HG03432 (cell line): ENCODE data around the gene PLA2G7.

Source experiments
- ATAC-seq: cut with Tn5 transposase; IDR thresholded peaks from one replicate; pipeline ENCODE4 v1.9.1; 2021; ENCODE audit warnings: mild to moderate bottlenecking, moderate library complexity; ENCODE audit not compliant: unreplicated experiment

Gene PLA2G7

DNA sequence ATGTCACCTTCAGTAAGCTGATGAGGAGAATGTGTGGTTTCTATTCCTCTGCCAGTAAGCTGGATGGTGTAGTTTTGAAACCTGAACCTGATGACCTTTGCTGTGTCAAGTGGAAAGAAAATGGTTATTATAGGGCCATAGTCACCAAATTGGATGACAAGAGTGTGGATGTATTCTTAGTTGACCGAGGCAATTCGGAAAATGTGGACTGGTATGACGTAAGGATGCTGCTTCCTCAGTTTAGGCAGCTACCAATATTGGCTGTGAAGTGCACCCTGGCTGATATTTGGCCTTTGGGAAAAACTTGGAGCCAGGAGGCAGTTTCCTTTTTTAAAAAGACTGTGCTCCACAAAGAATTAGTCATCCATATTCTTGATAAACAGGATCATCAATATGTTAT is 45.5 kb downstream of the PLA2G7 start:
- ATAC-seq = no peak

DNA sequence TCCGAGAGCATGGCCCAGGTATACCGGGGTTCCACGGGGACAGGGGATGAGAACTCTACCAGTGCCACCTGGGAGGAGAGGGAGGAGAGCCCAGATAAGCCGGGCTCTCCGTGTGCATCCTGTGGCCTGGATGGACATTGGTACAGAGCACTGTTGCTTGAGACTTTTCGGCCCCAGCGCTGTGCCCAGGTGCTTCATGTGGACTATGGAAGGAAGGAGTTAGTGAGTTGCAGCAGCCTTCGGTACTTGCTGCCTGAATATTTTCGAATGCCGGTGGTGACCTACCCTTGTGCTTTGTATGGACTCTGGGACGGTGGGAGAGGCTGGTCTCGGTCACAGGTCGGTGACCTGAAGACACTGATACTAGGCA is 46.2 kb downstream of the PLA2G7 start:
- no peak for ATAC-seq

DNA sequence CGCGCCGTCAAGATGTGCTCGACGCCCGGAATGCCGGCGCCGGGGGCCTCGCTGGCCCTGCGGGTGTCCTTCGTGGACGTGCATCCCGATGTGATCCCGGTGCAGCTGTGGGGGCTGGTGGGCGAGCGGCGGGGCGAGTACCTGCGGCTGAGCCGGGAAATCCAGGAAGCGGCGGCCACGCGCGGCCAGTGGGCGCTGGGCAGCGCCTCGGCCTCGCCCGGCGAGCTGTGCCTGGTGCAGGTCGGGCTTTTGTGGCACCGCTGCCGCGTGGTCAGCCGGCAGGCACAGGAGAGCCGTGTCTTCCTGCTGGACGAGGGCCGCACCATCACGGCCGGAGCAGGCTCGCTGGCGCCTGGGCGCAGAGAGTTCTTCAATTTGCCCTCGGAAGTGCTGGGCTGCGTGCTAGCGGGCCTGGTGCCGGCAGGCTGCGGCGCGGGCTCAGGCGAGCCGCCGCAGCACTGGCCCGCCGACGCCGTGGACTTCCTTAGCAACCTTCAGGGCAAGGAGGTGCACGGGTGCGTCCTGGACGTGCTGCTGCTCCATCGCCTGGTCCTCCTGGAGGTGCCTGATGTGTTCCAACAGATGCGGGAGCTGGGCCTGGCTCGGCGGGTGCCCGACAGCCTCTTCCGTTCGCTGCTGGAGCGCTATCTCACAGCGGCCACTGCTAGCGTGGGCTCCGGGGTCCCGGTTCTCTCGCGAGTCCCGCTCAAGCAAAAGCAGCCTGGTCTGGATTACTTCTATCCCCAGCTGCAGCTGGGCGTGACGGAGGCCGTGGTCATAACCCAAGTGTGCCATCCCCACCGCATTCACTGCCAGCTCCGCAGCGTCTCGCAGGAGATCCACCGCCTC is 46.8 kb downstream of the PLA2G7 start:
- no peak for ATAC-seq

DNA sequence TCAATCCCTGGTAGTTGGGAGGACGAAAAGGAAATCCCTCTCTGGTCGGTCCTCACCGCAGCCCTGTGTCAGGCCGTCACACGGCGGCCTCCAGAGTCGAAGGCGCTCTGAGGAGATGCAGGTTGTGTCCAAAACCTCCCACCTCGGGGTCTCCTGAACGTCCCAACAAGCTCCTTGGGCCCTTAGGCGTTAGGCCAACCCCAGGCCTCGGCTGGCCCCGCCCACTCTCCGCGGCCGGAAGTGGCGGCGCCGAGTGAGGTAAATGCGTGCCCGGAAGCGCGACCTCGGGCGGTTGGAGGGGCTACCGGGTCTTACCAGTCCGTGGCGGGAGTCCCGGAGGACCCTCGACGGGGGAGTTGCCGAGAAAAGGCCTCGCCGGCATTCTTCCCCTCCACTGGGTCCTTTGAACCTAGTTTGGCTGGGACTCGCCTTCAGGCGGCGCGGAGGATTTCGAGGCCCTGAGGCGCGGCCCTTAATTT is 47.5 kb downstream of the PLA2G7 start, which contains the start of gene TDRD6:
Gene TDRD6 (plus strand): TSS at position 267 of the 479 bp plus-strand sequence. CDS start 244 bp downstream, outside the sequence.
- ATAC-seq = no peak

DNA sequence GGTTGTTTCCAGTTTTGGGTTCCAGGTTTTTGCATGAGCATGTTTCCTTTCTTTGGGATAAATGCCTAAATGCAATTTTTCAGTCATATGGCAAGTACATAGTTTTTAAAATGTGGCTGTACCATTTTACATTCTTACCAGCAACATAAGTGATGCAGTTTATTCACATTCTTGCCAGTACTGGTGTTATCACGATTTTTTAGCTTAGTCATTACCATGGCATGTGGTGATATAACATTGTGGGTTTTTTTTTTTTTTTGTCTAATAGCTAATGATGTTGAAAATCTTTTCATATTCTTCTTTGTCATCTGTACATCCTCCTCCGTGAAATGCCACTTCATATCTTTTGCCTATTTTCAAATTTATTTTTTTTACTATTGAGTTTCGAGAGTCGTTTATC is 50.4 kb downstream of the PLA2G7 start:
- no peak for ATAC-seq

DNA sequence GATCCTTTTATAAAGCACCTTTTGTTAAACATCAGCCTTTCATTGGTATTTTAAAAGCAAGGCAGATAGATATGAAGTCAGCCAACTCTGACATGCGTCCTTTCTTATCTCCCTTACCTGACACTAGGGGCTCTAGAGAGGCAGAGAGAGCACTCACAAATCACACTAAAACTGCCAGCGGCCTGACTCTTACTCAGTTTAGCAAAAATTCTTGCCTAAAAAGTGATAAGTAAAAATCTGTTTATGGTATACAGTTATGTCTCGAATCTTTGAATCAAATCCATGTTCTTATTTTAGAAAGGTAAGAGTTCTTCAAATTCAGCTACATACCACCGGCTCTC is 57.9 kb downstream of the PLA2G7 start:
- ATAC-seq = no peak

DNA sequence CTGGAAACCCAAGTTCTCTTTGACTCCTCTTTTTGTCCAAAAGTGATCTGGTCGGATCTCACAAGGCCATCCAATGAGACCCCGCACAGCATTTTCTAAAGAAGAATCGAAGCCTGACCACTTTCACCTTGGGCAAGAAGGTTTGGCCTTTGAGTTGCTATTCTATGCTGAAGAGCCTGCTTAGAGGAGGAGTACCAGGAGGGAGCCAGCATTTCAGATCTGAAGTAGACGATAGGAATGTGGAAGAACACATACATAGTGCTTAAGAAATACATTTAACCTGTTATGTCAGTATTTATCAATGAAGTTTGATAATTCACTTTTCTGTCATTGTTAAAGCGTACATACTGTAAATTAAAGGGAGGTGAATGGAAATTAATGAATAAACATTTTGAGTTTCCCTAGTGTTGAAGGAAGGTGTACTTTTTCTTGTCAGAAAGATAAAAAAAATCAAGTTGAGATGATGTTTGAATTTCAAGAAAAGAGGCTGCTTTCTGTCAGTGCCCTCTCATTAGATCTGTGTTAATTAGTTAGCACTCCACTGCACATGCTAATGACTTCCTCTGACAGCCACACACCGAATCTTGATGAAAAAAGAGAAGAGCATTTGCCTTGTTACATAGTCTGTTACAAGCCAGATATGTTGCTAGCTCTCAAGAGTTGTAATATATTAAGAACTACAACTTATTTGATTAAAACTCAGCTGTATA is 58.4 kb downstream of the PLA2G7 start:
- no peak for ATAC-seq

DNA sequence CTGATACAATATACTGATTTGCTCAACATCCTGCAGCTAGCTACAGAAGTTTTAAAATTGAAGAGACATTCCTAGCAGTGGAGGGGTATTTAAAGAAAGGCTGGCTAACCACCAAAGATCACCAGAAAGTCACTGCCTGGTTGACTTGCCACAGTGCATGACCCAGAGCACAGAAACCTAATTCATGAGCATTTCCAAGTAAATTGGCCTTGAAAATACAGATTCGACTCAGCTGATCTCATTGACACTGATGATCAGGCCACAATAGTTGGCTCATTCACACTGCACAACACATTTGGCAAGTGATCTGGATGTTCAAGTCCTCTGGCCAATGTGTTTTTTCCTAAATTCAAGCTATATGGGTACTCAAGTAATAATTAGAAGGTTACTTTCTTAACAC is 60.8 kb downstream of the PLA2G7 start:
- ATAC-seq = no peak

DNA sequence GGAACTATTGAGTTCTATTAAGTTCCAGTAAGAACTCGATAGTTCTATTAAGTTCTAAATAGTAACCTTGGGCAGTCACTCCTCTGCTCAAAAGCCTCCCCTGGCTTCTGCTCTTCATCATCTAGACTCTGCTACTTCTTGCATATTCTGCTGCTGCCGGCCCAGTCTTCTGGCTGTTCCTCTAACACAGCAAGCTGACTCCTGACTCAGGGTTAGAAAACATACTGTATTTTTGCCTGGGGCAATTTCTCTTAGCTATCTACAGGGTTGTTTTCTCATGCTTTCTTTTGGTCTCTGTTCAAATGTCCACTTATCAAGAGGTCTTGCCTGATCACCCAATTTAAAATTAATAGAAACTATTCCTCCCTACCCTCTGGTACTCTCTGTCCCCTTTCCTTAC is 67.8 kb downstream of the PLA2G7 start:
- no peak for ATAC-seq

DNA sequence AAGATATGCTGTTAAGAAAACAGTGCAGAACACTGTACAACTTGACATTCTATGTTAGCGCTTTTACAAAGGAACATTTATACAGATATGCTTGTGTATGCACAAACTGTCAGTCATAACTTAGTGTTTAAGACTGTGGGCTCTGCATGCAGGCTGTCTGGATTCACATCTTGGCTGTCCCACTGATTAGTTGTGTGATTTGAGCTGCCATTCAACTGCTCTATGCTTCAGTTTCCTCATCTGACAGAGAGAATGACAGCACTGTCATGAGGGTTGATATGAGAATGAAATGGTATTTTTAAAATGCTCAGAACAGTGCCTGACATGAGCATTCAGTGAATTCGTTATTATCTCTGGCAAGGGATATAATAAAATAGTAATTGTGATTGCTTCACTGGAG is 73.7 kb downstream of the PLA2G7 start:
- ATAC-seq = no peak

DNA sequence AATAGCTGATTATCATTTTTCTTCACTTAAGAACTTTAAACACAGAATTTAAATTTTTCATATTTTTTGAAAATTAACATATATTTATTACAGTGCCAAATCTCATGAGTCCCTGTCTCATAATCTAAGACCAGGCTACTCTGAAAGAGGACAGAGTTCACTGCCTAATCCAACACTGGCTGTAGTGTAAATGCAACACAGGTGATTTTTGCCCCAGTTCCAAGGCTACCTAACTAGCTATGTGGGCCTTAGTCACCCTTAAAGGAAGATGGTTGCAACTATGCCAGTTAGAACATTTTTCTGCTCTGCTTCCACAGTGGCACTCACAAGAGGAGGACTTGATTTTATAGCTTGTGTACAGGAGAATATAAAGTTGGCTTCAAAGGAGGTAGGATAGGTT is 77.5 kb downstream of the PLA2G7 start:
- no peak for ATAC-seq

DNA sequence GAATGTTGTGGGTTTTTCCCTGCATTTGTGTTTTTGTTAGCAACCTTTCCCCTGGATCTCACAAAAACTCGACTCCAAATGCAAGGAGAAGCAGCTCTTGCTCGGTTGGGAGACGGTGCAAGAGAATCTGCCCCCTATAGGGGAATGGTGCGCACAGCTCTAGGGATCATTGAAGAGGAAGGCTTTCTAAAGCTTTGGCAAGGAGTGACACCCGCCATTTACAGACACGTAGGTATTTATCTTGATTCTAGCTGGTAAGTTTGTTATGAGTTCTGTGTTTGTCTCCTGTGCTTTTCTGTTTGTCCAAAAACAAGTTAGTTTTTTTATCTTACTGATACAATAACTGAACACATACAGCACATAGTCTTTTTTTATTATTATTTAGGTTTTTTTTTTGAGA is 79.4 kb downstream of the PLA2G7 start:
- no peak for ATAC-seq
